ENCODE data around the gene CDK2.
"Not testable (repeated sequence)": the region's sequence is repeated elsewhere in the genome, so short reads cannot be mapped to it uniquely, and the experiment has no call there.

CDK2 gene

DNA sequence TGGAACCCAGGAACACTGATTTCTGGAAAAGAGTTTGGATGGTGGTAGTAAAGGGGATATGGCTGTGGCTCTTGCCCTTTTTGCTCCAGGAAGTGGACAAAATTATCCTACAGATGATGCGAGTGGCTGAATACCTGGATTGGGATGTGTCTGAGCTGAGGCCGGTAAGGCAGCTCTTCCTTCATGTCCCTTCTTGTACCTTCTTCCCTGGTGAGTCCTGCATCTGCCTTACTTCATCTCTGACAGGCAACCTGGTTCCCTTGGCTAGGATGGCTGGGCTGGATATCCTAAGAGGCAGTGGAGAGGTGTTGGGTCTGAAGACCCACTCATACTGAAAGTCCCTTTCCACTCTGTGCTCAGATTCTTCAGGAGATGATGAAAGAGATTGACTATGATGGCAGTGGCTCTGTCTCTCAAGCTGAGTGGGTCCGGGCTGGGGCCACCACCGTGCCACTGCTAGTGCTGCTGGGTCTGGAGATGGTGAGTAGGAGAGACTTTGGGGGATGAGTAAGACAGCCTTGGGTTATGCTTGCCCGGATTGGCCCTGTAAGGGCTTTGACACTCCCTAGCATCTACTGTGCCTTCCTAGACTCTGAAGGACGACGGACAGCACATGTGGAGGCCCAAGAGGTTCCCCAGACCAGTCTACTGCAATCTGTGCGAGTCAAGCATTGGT is 27.7 kb upstream of the CDK2 start:
- no peak for DNase-seq

DNA sequence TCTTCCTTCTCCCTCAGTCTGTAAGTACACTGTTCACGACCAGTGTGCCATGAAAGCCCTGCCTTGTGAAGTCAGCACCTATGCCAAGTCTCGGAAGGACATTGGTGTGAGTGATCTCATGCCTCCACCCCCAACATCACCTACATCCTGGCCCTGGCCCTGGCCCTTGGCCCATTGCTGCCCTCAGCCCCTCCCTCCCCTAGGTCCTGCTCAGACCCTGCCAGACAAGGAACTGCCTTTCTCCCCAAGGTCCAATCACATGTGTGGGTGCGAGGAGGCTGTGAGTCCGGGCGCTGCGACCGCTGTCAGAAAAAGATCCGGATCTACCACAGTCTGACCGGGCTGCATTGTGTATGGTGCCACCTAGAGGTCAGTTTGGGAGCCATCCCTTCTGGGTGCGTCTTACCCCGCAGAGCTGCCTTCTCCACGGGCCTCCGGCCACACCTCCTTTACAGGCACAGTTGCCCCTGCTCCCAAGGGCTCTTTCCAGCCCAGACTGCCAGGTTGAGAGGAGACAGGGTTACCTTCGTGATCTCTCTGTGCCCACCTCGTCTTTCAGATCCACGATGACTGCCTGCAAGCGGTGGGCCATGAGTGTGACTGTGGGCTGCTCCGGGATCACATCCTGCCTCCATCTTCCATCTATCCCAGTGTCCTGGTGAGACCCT is 26.4 kb upstream of the CDK2 start:
- peak; percentile 76 for DNase-seq

DNA sequence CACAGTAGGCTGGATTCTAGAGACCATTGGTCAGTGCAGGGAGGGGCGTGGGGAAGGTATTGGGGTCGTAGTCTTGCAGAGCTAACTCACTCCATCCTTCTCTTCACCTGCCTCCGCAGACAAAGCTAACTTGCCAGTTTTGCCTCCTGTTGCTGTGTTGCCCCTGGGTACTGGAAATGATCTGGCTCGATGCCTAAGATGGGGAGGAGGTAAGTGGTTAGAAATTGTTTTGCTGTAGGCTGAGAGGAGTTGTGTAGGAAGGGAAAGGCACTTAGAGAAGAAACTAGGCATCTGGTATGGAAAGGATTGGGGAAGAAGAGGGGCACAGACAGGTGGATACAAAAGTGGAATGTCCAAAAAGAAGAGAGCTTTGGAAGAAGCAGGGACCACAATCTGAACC is 24.6 kb upstream of the CDK2 start:
- no peak for DNase-seq

DNA sequence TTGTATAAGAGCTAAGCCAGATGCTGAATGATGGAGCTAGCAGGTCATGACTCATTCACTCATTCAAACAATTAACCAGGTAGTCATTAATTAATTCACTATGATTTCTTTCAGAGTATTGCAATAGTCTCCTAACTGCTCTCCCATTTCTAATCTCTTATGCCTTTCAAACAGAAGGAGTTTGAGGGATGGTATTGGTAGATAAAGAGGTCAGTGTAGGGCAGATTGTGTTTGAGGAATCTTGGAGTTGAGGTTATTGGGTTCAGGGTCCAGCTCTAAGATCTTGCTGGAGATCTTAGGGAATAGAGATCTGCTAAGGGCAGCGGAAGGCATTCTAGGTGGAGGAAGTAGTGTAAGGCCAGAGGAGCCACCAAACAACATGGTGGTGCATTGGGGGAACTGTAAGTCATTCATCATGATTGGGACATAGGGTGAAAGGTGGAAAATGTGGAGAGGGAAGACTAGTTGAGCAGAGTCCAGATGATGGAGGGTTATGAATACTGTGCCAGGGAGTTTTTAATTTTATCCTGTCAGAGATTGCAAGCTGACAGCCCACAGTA is 24.0 kb upstream of the CDK2 start:
- no peak for DNase-seq

DNA sequence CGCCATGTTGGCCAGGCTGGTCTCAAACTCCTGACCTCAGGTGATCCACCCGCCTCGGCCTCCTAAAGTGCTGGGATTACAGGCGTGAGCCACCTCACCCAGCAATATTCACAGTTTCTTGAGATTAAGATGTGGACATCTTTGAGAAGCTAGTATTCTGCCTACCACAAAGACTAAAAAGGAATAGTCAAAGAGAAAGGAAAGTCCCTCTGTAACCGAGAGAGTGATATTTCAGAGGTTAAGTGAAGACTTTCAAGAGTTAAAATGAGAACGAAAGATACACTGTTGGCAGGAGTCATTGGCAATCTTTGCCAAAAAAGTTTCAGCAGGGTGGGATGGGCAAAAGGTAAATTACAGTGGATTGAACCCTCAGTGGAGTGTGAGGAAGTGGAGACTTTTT is 20.1 kb upstream of the CDK2 start:
- no peak for DNase-seq

DNA sequence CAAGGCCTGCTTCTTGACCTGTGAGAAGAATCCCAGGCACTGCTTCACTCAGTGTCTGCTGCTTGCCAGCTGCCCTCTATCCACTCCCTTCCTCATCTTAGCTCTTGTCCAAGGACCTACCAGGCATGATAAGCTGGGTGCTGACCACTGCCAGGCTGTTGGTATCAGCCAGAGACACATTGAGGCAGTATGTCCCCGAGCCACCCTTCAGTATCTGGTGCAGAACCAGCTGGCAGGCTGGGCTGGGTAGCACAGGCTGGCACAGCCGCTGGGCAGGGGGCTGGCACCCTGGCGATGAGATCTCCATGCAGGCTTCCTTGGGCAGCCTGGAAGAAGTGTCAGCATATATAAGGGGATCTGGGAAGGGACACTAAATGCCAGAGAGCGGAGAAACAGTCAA is 11.3 kb upstream of the CDK2 start:
- DNase-seq: no peak

DNA sequence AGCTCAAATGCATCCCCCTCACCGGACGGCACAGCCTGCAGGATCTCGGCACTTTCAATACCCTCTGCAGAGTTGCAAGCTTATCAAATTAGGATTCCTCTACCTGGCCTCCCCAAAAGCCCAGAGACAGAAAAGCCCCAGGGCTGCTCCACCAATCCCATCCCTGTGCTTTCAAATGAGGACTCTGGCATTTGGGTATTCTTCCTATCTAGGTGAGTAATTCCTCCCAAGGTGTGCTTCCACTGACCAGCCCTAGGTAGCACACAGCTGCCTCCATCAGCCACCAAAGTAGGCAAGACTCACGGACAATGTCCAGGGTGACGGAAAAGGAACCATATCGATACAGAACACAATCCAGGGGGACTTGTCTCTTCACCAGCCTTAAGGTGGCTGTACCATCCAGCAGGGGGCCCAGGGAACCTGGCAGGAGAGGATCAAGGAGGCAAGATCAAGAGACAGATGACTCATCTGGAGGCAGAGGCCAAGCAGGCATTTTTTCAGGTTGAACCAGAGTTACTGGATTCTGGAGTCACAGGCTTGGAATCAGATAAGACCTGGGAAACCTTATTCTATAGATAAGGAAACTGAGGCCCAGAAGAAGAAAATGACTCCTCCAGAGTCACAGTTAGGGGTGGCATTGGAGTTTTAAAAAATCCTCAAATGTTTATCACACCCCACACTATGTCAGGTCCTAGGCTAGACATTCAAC is 10.7 kb upstream of the CDK2 start:
- peak; percentile 11 for DNase-seq

DNA sequence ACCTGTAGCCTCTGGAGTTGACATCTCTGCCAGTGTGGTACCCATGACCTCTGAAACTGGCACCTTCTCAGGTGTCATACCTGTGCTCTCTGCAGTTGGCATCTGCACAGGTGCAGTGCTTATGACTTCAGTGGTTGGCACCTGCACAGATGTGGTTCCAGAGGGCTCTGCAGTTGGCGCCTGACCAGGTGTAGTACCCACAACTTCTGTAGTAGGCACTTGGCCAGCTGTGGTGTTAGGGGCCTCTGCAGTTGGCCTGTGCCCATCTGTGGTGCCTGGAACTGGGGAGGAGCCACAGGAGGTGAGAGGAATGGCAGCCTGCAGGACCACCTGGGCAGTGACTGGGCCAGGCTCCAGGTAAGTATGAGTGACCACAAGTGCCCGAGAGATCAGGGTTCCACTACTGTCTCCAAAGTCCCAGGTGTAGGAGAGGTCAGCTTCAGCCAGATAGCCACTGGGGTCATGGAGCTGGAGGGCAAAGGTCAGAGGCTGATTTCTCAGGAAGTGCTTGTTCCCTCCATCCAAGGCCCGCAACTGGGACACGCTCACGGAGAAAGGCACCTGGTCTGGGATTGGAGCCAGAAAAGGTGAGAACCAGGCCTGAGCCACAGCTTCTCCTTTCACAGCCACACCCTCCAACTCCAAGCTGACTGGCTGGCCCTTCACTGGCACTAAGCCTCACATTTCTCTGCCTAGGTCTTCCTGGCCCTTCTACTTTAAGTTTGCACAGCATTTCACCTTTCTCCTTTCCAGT is 9.3 kb upstream of the CDK2 start:
- DNase-seq: no peak

DNA sequence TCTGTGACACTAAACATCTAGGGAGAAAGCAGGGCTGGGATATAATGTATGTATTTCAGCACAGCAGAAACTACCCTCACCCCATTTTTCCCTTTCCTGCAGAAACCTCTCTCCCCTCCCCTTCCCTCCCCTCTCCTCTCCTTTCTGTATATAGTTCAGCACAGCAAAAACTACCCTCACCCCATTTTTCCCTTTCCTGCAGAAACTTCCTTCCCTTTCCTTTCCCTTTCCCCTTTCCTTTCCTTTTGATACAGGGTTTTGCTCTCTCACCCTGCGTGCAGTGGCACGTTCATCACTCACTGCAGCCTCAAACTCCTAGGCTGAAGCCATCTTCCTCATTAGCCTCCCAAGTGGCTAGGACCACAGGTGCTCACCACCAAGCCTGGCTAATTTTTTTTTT is 2.9 kb upstream of the CDK2 start:
- no peak for DNase-seq

DNA sequence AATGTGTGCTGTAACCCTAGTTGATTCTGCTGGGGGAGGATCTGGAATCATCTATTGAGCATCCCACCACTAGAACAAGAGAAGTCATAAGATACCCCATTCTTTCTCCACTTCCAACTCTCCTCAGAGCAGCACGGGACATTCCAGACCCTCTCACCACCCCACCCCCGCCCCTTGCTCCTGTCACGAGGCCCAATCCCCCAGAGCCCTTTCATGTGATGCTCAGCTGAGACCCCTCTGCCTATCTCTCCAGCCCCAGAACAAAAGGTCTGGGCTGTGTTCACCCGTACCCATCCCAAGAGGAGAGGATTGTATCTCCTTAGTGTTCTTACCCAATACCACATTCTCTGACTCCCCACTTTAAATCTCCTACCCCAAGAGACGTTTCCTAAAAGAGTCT is 1.4 kb upstream of the CDK2 start:
- no peak for DNase-seq

DNA sequence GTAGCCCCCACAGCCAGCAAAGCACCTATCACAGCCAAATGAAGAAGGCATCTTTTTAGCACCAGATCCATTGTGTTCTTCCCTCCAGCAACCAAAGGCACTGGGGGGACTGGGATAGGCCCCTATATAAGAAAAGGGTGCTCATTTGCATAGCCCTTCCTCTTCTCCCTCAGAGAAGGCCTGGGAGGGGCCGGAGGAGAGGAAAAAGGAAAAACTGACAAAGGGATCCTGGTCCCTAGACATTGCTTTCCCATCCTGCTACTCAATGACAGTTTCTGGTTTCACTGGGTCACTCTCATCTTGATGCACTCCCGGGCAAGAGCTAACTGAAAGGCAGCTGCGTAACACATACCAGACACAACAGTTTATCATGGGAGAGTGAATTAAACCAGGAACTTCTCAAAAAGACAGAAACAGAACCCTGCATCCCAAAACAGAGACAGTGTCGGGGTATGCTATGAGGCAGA is 656 bp upstream of the CDK2 start, which contains the start of gene PMEL:
Gene PMEL (minus strand): TSS at position 102 of the 467 bp plus-strand sequence. CDS start 31 bp downstream, at position 71.
- peak; percentile 38 for DNase-seq

DNA sequence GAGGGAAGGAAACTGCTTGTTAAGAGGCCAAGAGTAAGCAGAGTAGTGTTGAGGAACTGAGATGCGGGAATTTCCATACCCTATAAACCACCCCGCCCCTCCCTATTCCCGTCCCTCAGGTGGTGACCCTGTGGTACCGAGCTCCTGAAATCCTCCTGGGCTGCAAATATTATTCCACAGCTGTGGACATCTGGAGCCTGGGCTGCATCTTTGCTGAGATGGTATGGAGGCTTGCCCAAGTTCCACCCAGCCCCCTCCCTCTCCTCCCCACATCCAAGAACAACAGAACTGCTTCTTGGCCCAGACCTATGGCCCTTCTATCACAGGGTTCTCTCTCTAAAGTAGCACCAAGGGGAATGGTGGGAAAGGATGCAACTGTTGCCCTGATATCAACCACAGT is 2.7 kb downstream of the CDK2 start:
- no peak for DNase-seq

DNA sequence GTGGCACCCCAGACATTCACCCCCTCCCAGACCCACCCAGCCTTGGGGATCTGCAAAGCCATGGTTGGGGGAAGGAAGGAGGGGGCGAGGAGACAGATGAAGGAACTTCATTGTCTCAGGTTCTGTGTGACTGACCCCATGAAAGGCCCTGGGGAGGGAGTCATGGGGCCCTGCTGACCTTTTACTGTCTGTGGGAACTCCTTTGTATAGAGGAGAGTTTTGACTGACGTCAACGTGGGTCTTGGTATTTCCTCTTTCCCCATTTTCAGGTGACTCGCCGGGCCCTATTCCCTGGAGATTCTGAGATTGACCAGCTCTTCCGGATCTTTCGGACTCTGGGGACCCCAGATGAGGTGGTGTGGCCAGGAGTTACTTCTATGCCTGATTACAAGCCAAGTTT is 4.1 kb downstream of the CDK2 start:
- DNase-seq: no peak

DNA sequence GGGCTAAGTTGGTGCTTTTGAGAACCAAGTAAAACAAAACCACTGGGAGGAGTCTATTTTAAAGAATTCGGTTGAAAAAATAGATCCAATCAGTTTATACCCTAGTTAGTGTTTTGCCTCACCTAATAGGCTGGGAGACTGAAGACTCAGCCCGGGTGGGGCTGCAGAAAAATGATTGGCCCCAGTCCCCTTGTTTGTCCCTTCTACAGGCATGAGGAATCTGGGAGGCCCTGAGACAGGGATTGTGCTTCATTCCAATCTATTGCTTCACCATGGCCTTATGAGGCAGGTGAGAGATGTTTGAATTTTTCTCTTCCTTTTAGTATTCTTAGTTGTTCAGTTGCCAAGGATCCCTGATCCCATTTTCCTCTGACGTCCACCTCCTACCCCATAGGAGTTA is 5.4 kb downstream of the CDK2 start:
- no peak for DNase-seq

DNA sequence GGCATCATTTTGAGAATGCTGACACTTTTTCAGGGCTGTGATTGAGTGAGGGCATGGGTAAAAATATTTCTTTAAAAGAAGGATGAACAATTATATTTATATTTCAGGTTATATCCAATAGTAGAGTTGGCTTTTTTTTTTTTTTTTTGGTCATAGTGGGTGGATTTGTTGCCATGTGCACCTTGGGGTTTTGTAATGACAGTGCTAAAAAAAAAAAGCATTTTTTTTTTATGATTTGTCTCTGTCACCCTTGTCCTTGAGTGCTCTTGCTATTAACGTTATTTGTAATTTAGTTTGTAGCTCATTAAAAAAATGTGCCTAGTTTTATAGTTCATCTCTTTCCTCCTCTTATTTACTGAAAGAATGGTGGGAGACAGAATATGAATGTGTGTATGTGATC is 5.8 kb downstream of the CDK2 start:
- no peak for DNase-seq

DNA sequence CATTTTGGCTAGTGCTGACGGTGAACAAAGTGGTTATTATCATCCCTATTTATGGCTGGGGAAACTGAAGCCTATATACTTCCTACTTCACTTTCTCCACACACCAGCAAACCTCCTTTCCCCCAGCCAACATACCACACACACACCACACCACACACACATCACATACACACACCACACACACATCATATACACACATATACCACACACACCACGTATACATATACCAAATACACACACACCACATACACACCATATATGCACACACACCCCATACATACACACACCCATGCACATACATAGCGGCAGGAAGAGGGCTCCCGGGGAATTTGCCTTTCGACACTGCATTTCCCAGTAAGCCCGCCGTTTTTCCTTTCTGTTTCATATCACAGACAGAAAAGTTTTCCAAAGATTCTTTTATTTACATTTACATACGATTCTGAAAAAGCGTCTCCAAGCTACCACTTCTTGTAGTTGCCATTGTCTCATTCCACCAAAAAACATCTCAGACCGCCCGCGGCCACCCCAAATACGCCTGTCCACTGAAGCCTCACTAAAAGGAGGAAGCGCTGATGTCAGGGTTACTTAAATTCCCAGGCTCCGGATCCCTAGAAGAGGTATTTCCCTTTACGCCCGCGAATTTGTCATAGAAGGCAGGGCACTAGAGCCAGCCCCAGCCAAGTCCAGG is 6.4 kb downstream of the CDK2 start:
- DNase-seq: peak; percentile 52

DNA sequence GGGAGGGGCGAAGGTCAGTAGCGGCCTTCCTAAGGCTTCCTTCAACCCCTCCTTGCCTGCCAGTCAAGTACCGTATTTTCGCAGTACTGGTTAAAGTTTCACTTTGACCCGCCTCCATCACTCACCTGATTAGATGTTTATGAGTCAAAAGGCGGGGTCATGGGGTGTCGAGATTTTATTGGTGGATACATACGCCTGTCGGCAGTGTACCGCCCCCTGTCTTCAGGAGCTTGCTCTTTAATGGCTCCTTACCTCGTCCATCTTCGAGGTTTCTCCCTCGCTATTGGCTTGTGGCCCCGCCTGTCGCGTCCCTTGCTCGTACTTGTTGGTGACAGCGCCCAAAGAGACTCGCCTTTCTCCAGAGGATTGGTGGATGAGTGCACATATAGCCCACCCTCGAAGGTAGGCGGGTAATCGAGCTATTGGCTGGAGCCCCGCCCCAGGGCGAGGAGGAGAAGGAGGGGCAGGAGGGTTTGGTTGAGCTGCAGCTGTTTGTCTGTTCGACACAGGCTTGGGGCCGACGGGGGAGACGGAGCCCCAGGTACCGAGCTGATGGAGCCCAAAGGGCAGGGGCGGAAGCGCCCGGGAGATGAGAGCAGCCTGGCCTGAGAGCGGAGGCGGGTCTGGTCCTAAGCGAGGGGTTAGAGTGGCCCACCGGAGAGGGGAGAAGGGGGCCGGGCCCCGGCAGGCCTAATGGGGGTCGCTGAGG is 7.1 kb downstream of the CDK2 start, which contains the start of gene RAB5B:
Gene RAB5B (plus strand): TSS at position 480 of the 709 bp plus-strand sequence. CDS start 12,883 bp downstream, outside the sequence.
- peak; percentile 100 for DNase-seq

DNA sequence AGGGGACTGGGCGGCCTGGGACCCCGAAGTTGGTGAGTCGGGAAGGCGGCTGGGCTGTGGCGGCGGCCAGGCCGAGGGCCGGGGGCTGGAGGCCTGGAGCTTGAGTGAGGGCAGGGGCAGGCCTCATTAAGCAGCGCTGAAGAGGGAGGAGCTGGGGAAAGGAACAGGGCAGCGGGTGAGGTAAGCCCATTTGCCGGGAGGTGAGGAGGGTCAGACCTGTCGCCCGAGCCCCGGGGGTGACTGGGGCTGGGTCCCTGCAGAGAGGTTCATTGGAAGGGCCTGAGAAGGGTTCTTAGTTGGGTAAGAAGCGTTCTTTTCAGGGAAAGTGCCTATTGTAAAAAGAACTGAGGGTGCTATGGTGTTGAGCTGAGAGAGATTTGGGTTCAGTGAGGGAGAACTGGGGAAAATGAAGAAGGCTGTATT is 7.7 kb downstream of the CDK2 start:
- no peak for DNase-seq

DNA sequence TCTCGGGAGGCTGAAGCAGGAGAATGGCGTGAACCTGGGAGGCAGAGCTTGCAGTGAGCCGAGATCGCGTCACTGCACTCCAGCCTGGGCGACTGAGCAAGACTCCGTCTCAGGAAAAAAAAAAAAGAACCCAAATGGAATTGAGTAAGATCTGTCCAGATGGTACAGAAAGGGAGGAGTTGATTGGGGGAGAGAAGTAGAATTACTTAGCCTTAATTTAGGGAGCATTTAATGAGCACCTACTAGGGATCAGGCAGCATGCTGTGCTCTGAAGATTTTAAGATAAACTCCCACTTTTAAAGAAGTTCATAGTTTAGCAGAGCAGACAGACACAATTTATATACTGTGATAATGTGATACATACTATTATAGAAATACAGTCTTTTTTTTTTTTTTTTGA is 11.8 kb downstream of the CDK2 start:
- DNase-seq: no peak

DNA sequence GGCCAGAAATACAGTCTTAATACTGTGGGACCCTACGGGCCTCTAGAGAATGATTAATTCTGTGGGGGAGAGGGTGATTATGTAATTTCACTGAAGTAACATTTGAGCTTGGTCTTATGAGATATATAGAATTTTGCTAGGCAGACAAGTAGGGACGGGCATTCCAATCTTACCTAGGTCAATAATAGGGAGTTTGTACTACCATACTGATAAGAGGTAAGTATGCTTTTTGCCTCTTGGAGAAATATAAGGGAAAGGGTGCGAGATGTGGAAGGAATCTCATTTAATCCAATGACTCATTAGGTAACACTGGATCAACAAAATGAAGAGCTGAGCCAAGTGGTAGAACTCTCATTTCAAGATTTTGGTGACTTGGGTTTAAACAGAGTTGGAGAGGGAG is 12.4 kb downstream of the CDK2 start:
- no peak for DNase-seq

DNA sequence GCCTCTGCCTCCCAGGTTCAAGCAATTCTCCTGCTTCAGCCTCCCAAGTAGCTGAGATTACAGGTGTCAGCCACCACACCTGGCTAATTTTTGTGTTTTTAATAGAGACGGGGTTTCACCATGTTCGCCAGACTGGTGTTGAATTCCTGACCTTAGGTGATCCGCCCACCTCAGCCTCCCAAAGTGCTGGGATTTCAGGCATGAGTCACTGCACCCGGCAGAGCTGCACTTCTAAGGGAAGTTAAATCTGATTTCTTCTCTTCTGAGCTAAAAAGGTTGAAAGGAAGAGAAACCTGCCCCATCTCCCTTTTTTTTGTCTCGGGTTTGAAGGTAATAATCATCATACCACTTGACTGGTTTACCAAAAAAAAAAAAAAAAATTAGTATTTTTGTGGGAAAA is 15.3 kb downstream of the CDK2 start:
- DNase-seq: not testable (repeated sequence)
